ENCODE measurements around the gene DIP2C.

- TF ChIP-seq POLR2A (IDR thresholded peaks at IDR 0.05) (no peak), CTCF (IDR thresholded peaks at IDR 0.05) (no peak), POLR2AphosphoS5 (IDR thresholded peaks at IDR 0.05) (no peak)
These were observed 102.8 kb downstream of the DIP2C start for GRCh38 chr10:586716-587115.

All from transverse colon (tissue), 4 donors.